ENCODE results near the gene GRID1. TPM values are rescaled to one million over a fixed set of nuclear protein-coding genes. Genes with fewer than 3 reads are reported as not detected.
A peak's percentile ranks its signal among the peaks of the same experiment; 100 is the strongest.

The GRID1 gene
- total RNA-seq, 1 experiment from 2014 or later: 5.6 TPM

- intact Hi-C loops (cut with micrococcal nuclease): no loop called here
- Histone ChIP-seq H2AFZ (ENCODE audit: low read depth, low read length, poor library complexity, severe bottlenecking) (no peak overlapping the region), H3K4me1 (ENCODE audit: control insufficient read depth in 1 of 2, insufficient read depth in 2 of 2, low read length in 2 of 2) (no peaks in the 10 kb centered on the region), H3K9ac (ENCODE audit: low read length) (no peak overlapping the region), H4K20me1 (ENCODE audit: insufficient read depth) (no peaks in the 10 kb centered on the region), H3K4me3 (replicated peaks in 1 of 2; ENCODE audit: low read depth in 1 of 2, low read length in 2 of 2) (no peak overlapping the region), H3K36me3 (ENCODE audit: control insufficient read depth in 1 of 2, insufficient read depth in 2 of 2, low read length in 2 of 2) (no peaks in the 10 kb centered on the region), H3K27me3 (ENCODE audit: insufficient read depth, low read length) (peaks cover 11% of the 10 kb centered on the region; the same call in 1 of the 2 replicates), H3K4me2 (ENCODE audit: low read length) (no peak overlapping the region), H3K9me3 (ENCODE audit: control insufficient read depth in 1 of 2, insufficient read depth in 1 of 2, low read depth in 1 of 2, low read length in 2 of 2) (no peaks in the 10 kb centered on the region), H3K79me2 (ENCODE audit: insufficient read depth, low read length) (no peaks in the 10 kb centered on the region), H3K27ac (ENCODE audit: low read depth, low read length) (no peak overlapping the region), H3K9me2 (ENCODE audit: insufficient read depth) (no peaks in the 10 kb centered on the region)
- ATAC-seq (no peak), DNase-seq (ENCODE audit: low read depth, low spot score) (no peak)
- ChIA-PET POLR2A (no interaction called here), CTCF (no interaction called here), RAD21 (ENCODE audit: low non-redundant PET in 1 of 2, low total read pairs in 2 of 2, uncharacterized antibody in 2 of 2, unreplicated experiment in 2 of 2) (no interaction called here)
- TF ChIP-seq, protein P1, sequence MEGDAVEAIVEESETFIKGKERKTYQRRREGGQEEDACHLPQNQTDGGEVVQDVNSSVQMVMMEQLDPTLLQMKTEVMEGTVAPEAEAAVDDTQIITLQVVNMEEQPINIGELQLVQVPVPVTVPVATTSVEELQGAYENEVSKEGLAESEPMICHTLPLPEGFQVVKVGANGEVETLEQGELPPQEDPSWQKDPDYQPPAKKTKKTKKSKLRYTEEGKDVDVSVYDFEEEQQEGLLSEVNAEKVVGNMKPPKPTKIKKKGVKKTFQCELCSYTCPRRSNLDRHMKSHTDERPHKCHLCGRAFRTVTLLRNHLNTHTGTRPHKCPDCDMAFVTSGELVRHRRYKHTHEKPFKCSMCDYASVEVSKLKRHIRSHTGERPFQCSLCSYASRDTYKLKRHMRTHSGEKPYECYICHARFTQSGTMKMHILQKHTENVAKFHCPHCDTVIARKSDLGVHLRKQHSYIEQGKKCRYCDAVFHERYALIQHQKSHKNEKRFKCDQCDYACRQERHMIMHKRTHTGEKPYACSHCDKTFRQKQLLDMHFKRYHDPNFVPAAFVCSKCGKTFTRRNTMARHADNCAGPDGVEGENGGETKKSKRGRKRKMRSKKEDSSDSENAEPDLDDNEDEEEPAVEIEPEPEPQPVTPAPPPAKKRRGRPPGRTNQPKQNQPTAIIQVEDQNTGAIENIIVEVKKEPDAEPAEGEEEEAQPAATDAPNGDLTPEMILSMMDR (IDR thresholded peaks at IDR 0.05 in 2 of 3, conservative IDR thresholded peaks at IDR 0.05 in 1 of 3; ENCODE audit: borderline replicate concordance in 1 of 3, insufficient read depth in 1 of 3, low read depth in 2 of 3, low read length in 2 of 3): no peak
- TF ChIP-seq JUND (IDR thresholded peaks at IDR 0.05) (no peak), CEBPB (IDR thresholded peaks at IDR 0.05; ENCODE audit: low read depth) (no peak), CBX3 (IDR thresholded peaks at IDR 0.05; ENCODE audit: low read depth) (no peak), SIN3A (IDR thresholded peaks at IDR 0.05; ENCODE audit: low read depth) (no peak), SRF (IDR thresholded peaks at IDR 0.05; ENCODE audit: low read depth) (no peak)
- no TSS peak for BruUV-seq (replicated peaks)
Measured at GRCh38 chr10:85992324-85992723, 374.3 kb downstream of the GRID1 start.

DNA sequence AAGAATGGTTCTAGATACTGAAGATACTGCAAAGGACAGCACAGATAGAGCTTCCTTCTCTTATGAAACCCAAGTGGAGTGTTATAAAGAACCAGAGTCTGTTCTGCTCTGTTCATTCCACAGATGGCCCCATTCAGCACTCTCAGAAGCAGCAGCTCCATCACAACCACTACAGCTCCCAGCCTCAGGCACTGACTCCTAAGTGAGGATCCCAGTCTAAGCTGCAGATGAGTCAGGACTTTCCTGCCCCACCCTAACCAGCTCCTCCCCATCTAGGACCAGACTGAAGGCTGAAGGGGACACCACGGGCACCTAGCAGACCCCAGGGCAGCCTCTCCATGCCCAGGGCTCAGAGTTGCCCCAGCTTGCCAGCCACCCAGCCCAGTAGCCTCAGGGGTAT, 379.8 kb downstream of the GRID1 start:
- RAD21 ChIA-PET (ENCODE audit: low non-redundant PET in 1 of 2, low total read pairs in 2 of 2, uncharacterized antibody in 2 of 2, unreplicated experiment in 2 of 2): no interaction called here
- Histone ChIP-seq H3K36me3 (ENCODE audit: control insufficient read depth in 1 of 2, insufficient read depth in 2 of 2, low read length in 2 of 2) (no peaks in the 10 kb centered on the region), H4K20me1 (ENCODE audit: insufficient read depth) (no peaks in the 10 kb centered on the region), H3K4me1 (ENCODE audit: control insufficient read depth in 1 of 2, insufficient read depth in 2 of 2, low read length in 2 of 2) (peaks cover 0 to 5% of the 10 kb centered on the region in 2 experiments; a peak in 1 of 4 replicates), H3K27me3 (ENCODE audit: insufficient read depth, low read length) (peaks cover 9% of the 10 kb centered on the region; the same call in 1 of the 2 replicates), H3K9ac (ENCODE audit: low read length) (no peak overlapping the region), H3K9me3 (ENCODE audit: control insufficient read depth in 1 of 2, insufficient read depth in 1 of 2, low read depth in 1 of 2, low read length in 2 of 2) (no peaks in the 10 kb centered on the region), H3K79me2 (ENCODE audit: insufficient read depth, low read length) (no peaks in the 10 kb centered on the region), H3K27ac (ENCODE audit: low read depth, low read length) (no peak overlapping the region), H2AFZ (ENCODE audit: low read depth, low read length, poor library complexity, severe bottlenecking) (no peak overlapping the region), H3K4me3 (replicated peaks in 1 of 2; ENCODE audit: low read depth in 1 of 2, low read length in 2 of 2) (no peak overlapping the region), H3K9me2 (ENCODE audit: insufficient read depth) (no peaks in the 10 kb centered on the region), H3K4me2 (ENCODE audit: low read length) (no peak overlapping the region)
- DNase-seq (ENCODE audit: low read depth, low spot score) (no peak), ATAC-seq (peak; percentile 57)
- CTCF ChIA-PET: interaction anchor here (0.8 kb wide), 1 partner anchor 9 kb away, joined by 4 read pairs; no protein-coding TSS in a partner anchor
- POLR2A ChIA-PET: no interaction called here
- no TSS peak for BruUV-seq (replicated peaks)
- intact Hi-C loops (cut with micrococcal nuclease): no loop called here
- TF ChIP-seq SIN3A (IDR thresholded peaks at IDR 0.05; ENCODE audit: low read depth) (no peak), EZH2 (IDR thresholded peaks at IDR 0.05) (no peak), SRF (IDR thresholded peaks at IDR 0.05; ENCODE audit: low read depth) (no peak), TCF7L2 (IDR thresholded peaks at IDR 0.05; ENCODE audit: borderline replicate concordance, extremely low read depth, insufficient read depth, insufficient read length) (no peak), POLR2AphosphoS5 (IDR thresholded peaks at IDR 0.05; ENCODE audit: low read depth, low read length) (no peak), JUND (IDR thresholded peaks at IDR 0.05) (no peak), ZFX (IDR thresholded peaks at IDR 0.05) (no peak), ZNF274 (IDR thresholded peaks at IDR 0.05; ENCODE audit: low read depth, low read length) (no peak), ELF1 (IDR thresholded peaks at IDR 0.05; ENCODE audit: borderline replicate concordance, low read depth) (no peak), CBX3 (IDR thresholded peaks at IDR 0.05; ENCODE audit: low read depth) (no peak), EGR1 (IDR thresholded peaks at IDR 0.05; ENCODE audit: low read depth) (no peak), REST (IDR thresholded peaks at IDR 0.05; ENCODE audit: low read depth) (no peak)
- TF ChIP-seq, protein P2, sequence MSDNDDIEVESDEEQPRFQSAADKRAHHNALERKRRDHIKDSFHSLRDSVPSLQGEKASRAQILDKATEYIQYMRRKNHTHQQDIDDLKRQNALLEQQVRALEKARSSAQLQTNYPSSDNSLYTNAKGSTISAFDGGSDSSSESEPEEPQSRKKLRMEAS (IDR thresholded peaks at IDR 0.05): no peak
- TF ChIP-seq, protein P3, sequence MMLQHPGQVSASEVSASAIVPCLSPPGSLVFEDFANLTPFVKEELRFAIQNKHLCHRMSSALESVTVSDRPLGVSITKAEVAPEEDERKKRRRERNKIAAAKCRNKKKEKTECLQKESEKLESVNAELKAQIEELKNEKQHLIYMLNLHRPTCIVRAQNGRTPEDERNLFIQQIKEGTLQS (IDR thresholded peaks at IDR 0.05): no peak

Data from HCT116 (cell line).